Measurements from ENCODE around the gene GALNT11.
"Not testable (repeated sequence)": the region's sequence is repeated elsewhere in the genome, so short reads cannot be mapped to it uniquely, and the experiment has no call there.

GALNT11 gene

GRCh38 chr7:152072421-152072820 lies 46.9 kb downstream of the GALNT11 start:
- Histone ChIP-seq H2AFZ (ENCODE audit: low read length) (no peak overlapping the region), H3K9me2 (ENCODE audit: low read depth, low read length) (no peaks in the 10 kb centered on the region), H3K4me2 (ENCODE audit: low read length) (no peak overlapping the region), H3K79me2 (ENCODE audit: insufficient read depth, low read length) (no peaks in the 10 kb centered on the region), H3K27ac (ENCODE audit: low read depth, low read length, poor library complexity, severe bottlenecking) (no peak overlapping the region), H3K9ac (ENCODE audit: low read length) (no peak overlapping the region), H3K9me3 (ENCODE audit: low read length) (no peaks in the 10 kb centered on the region; the same call in 1 of the 2 replicates), H3K36me3 (ENCODE audit: insufficient read depth, low read length) (no peaks in the 10 kb centered on the region), H3K4me3 (ENCODE audit: low read depth, low read length, poor library complexity, severe bottlenecking) (no peak overlapping the region), H3K4me1 (ENCODE audit: insufficient read depth, low read length, severe bottlenecking) (no peaks in the 10 kb centered on the region), H4K20me1 (ENCODE audit: insufficient read depth, low read length) (no peaks in the 10 kb centered on the region), H3F3A (ENCODE audit: insufficient read depth, low read length) (no peaks in the 10 kb centered on the region), H3K27me3 (ENCODE audit: insufficient read depth, low read length) (0 out of 2 replicates have a peak, but pooled peaks cover 6% of the 10 kb centered on the region)
- TF ChIP-seq CTCF (IDR thresholded peaks at IDR 0.05; ENCODE audit: low read length) = no peak
- TF ChIP-seq EZH2 (IDR thresholded peaks at IDR 0.05; ENCODE audit: borderline replicate concordance, low read length) = no peak

GRCh38 chr7:152073352-152073751 lies 47.9 kb downstream of the GALNT11 start:
- TF ChIP-seq CTCF (IDR thresholded peaks at IDR 0.05; ENCODE audit: low read length) = no peak
- TF ChIP-seq EZH2 (IDR thresholded peaks at IDR 0.05; ENCODE audit: borderline replicate concordance, low read length) = no peak
- Histone ChIP-seq H3K36me3 (ENCODE audit: insufficient read depth, low read length) (no peaks in the 10 kb centered on the region), H3K4me2 (ENCODE audit: low read length) (no peak overlapping the region), H3K4me3 (ENCODE audit: low read depth, low read length, poor library complexity, severe bottlenecking) (no peak overlapping the region), H2AFZ (ENCODE audit: low read length) (no peak overlapping the region), H3K9me2 (ENCODE audit: low read depth, low read length) (no peaks in the 10 kb centered on the region), H3K79me2 (ENCODE audit: insufficient read depth, low read length) (no peaks in the 10 kb centered on the region), H3K9ac (ENCODE audit: low read length) (no peak overlapping the region), H3F3A (ENCODE audit: insufficient read depth, low read length) (no peaks in the 10 kb centered on the region), H3K27me3 (ENCODE audit: insufficient read depth, low read length) (0 out of 2 replicates have a peak, but pooled peaks cover 6% of the 10 kb centered on the region), H3K4me1 (ENCODE audit: insufficient read depth, low read length, severe bottlenecking) (no peaks in the 10 kb centered on the region), H4K20me1 (ENCODE audit: insufficient read depth, low read length) (no peaks in the 10 kb centered on the region), H3K9me3 (ENCODE audit: low read length) (no peaks in the 10 kb centered on the region), H3K27ac (ENCODE audit: low read depth, low read length, poor library complexity, severe bottlenecking) (no peak overlapping the region)

- Histone ChIP-seq H3K27me3 (ENCODE audit: insufficient read depth, low read length) (no peaks in the 10 kb centered on the region), H3K27ac (ENCODE audit: low read depth, low read length, poor library complexity, severe bottlenecking) (no peak overlapping the region), H3K9ac (ENCODE audit: low read length) (no peak overlapping the region), H2AFZ (ENCODE audit: low read length) (no peak overlapping the region), H3K4me2 (ENCODE audit: low read length) (no peak overlapping the region), H3K4me3 (ENCODE audit: low read depth, low read length, poor library complexity, severe bottlenecking) (no peak overlapping the region), H3K9me3 (ENCODE audit: low read length) (no peaks in the 10 kb centered on the region), H3K9me2 (ENCODE audit: low read depth, low read length) (no peaks in the 10 kb centered on the region), H3F3A (ENCODE audit: insufficient read depth, low read length) (no peaks in the 10 kb centered on the region), H3K36me3 (ENCODE audit: insufficient read depth, low read length) (no peaks in the 10 kb centered on the region), H3K4me1 (ENCODE audit: insufficient read depth, low read length, severe bottlenecking) (no peaks in the 10 kb centered on the region), H3K79me2 (ENCODE audit: insufficient read depth, low read length) (no peaks in the 10 kb centered on the region), H4K20me1 (ENCODE audit: insufficient read depth, low read length) (no peaks in the 10 kb centered on the region)
- no peak for TF ChIP-seq CTCF (IDR thresholded peaks at IDR 0.05; ENCODE audit: low read length)
- TF ChIP-seq EZH2 (IDR thresholded peaks at IDR 0.05; ENCODE audit: borderline replicate concordance, low read length) = no peak
Observed at GRCh38 chr7:152074673-152075072, 49.2 kb downstream of the GALNT11 start.

- H3K27ac ChIP-seq (ENCODE audit: low read depth, low read length, poor library complexity, severe bottlenecking); H3K4me1 ChIP-seq (ENCODE audit: insufficient read depth, low read length, severe bottlenecking); H3K79me2 ChIP-seq (ENCODE audit: insufficient read depth, low read length); H4K20me1 ChIP-seq (ENCODE audit: insufficient read depth, low read length); H3K36me3 ChIP-seq (ENCODE audit: insufficient read depth, low read length); H3K9ac ChIP-seq (ENCODE audit: low read length); H3K4me2 ChIP-seq (ENCODE audit: low read length); H3K27me3 ChIP-seq (ENCODE audit: insufficient read depth, low read length); H3F3A ChIP-seq (ENCODE audit: insufficient read depth, low read length); H2AFZ ChIP-seq (ENCODE audit: low read length); H3K9me3 ChIP-seq (ENCODE audit: low read length); H3K4me3 ChIP-seq (ENCODE audit: low read depth, low read length, poor library complexity, severe bottlenecking); H3K9me2 ChIP-seq (ENCODE audit: low read depth, low read length): not testable (repeated sequence)
Observed at GRCh38 chr7:152075379-152075778, 49.9 kb downstream of the GALNT11 start.

Measured in OCI-LY1 (cell line).